IPS DF 6.9 (cell line): ENCODE measurements around the gene TNFRSF6B.

Experiments
- DNase-seq: peaks from one replicate; pipeline ENCODE4 v3.0.0-alpha.2; 2013; ENCODE audit warnings: low read depth, low spot score
- H3K27ac ChIP-seq: one replicate; pipeline ENCODE4 v1.5.1; 2013; ENCODE audit warnings: low read length, control low read depth
- H3K27me3 ChIP-seq: 2 replicates; pipeline ENCODE4 v1.6.1; 2013; ENCODE audit warnings: mild to moderate bottlenecking, low read length; ENCODE audit not compliant: control insufficient read depth, insufficient read depth
- H3K36me3 ChIP-seq: 2 replicates; pipeline ENCODE4 v1.6.1; 2013; ENCODE audit warnings: low read length; ENCODE audit not compliant: control insufficient read depth, insufficient read depth
- H3K4me1 ChIP-seq: 2 replicates; pipeline ENCODE4 v1.6.1; 2013; ENCODE audit warnings: low read length; ENCODE audit not compliant: control insufficient read depth, insufficient read depth
- H3K4me3 ChIP-seq: 2 replicates; pipeline ENCODE4 v1.5.1; 2013; ENCODE audit warnings: mild to moderate bottlenecking, low read length
- H3K9me3 ChIP-seq: 2 replicates; pipeline ENCODE4 v1.6.1; 2013; ENCODE audit warnings: low read length, inconsistent platforms; ENCODE audit not compliant: control insufficient read depth, insufficient read depth
- WGBS: extraction: QIAGEN DNeasy Blood & Tissue Kit; methylation state at CpG from one replicate; pipeline ENCODE4 v1.1.7; 2013; ENCODE audit warnings: mixed read lengths, missing lambda C conversion rate; ENCODE audit not compliant: insufficient read length, insufficient coverage; 5-methylcytosine and 5-hydroxymethylcytosine counted together

Gene TNFRSF6B

GRCh38 chr20:63678071-63678470, 18.4 kb upstream of the TNFRSF6B start:
- no peaks in the 10 kb centered on the region for H3K4me1 ChIP-seq
- WGBS: no CpG with 5 or more reads among the region's 13 CpGs
- H3K27ac ChIP-seq: no peak overlapping the region
- H3K4me3 ChIP-seq: no peak overlapping the region
- H3K27me3 ChIP-seq: no peaks in the 10 kb centered on the region
- no peak for DNase-seq
- H3K36me3 ChIP-seq: peaks cover 17% of the 10 kb centered on the region
- H3K9me3 ChIP-seq: no peaks in the 10 kb centered on the region

GRCh38 chr20:63678667-63679465, 17.6 kb upstream of the TNFRSF6B start:
- no peak overlapping the region for H3K4me3 ChIP-seq
- no peaks in the 10 kb centered on the region for H3K27me3 ChIP-seq
- DNase-seq: no peak
- no CpG with 5 or more reads among the region's 38 CpGs for WGBS
- peaks cover 17% of the 10 kb centered on the region for H3K36me3 ChIP-seq
- H3K4me1 ChIP-seq: no peaks in the 10 kb centered on the region
- no peak overlapping the region for H3K27ac ChIP-seq
- no peaks in the 10 kb centered on the region for H3K9me3 ChIP-seq

GRCh38 chr20:63679799-63680305, 16.6 kb upstream of the TNFRSF6B start:
- no peak for DNase-seq
- H3K4me3 ChIP-seq: no peak overlapping the region
- H3K4me1 ChIP-seq: no peaks in the 10 kb centered on the region
- H3K36me3 ChIP-seq: peaks cover 14% of the 10 kb centered on the region
- no peak overlapping the region for H3K27ac ChIP-seq
- H3K27me3 ChIP-seq: no peaks in the 10 kb centered on the region
- H3K9me3 ChIP-seq: no peaks in the 10 kb centered on the region
- WGBS: no CpG with 5 or more reads among the region's 19 CpGs

- no peak overlapping the region for H3K4me3 ChIP-seq
- WGBS: no CpG with 5 or more reads among the region's 13 CpGs
- H3K27me3 ChIP-seq: no peaks in the 10 kb centered on the region
- H3K4me1 ChIP-seq: no peaks in the 10 kb centered on the region
- peaks cover 14% of the 10 kb centered on the region for H3K36me3 ChIP-seq
- DNase-seq: no peak
- no peaks in the 10 kb centered on the region for H3K9me3 ChIP-seq
- no peak overlapping the region for H3K27ac ChIP-seq
Measured at GRCh38 chr20:63680427-63680826, 16.0 kb upstream of the TNFRSF6B start.

- H3K27ac ChIP-seq: no peak overlapping the region
Measured at GRCh38 chr20:63680857-63681608, 15.4 kb upstream of the TNFRSF6B start.

GRCh38 chr20:63681609-63682142, 14.8 kb upstream of the TNFRSF6B start:
- Histone ChIP-seq H3K36me3 (peaks cover 14% of the 10 kb centered on the region), H3K27ac (no peak overlapping the region), H3K4me3 (no peak overlapping the region), H3K27me3 (no peaks in the 10 kb centered on the region), H3K9me3 (no peaks in the 10 kb centered on the region), H3K4me1 (peaks cover 2% of the 10 kb centered on the region; the same call in 1 of the 2 replicates)
- WGBS: no CpG with 5 or more reads among the region's 13 CpGs
- DNase-seq: no peak

More at GRCh38 chr20:63680857-63681608, 15.4 kb upstream of the TNFRSF6B start:
- H3K9me3 ChIP-seq: no peaks in the 10 kb centered on the region
- peaks cover 14% of the 10 kb centered on the region for H3K36me3 ChIP-seq
- peaks cover 2% of the 10 kb centered on the region; the same call in 1 of the 2 replicates for H3K4me1 ChIP-seq
- H3K4me3 ChIP-seq: no peak overlapping the region
- no peaks in the 10 kb centered on the region for H3K27me3 ChIP-seq
- DNase-seq: no peak
- no CpG with 5 or more reads among the region's 23 CpGs for WGBS

GRCh38 chr20:63682384-63683139, 13.9 kb upstream of the TNFRSF6B start:
- no CpG with 5 or more reads among the region's 22 CpGs for WGBS
- peaks cover 2% of the 10 kb centered on the region; the same call in 1 of the 2 replicates for H3K4me1 ChIP-seq
- no peaks in the 10 kb centered on the region for H3K9me3 ChIP-seq
- H3K27ac ChIP-seq: no peak overlapping the region
- peaks cover 14% of the 10 kb centered on the region for H3K36me3 ChIP-seq
- H3K4me3 ChIP-seq: no peak overlapping the region
- no peaks in the 10 kb centered on the region for H3K27me3 ChIP-seq
- no peak for DNase-seq

GRCh38 chr20:63685269-63686026, 11.0 kb upstream of the TNFRSF6B start:
- WGBS: no CpG with 5 or more reads among the region's 21 CpGs
- Histone ChIP-seq H3K36me3 (peaks cover 5% of the 10 kb centered on the region; the same call in 1 of the 2 replicates), H3K9me3 (no peaks in the 10 kb centered on the region), H3K4me1 (peaks cover 2% of the 10 kb centered on the region; the same call in 1 of the 2 replicates), H3K4me3 (no peak overlapping the region), H3K27me3 (no peaks in the 10 kb centered on the region), H3K27ac (no peak overlapping the region)
- DNase-seq: no peak

GRCh38 chr20:63686094-63686491, 10.4 kb upstream of the TNFRSF6B start:
- DNase-seq: no peak
- Histone ChIP-seq H3K4me3 (no peak overlapping the region), H3K9me3 (no peaks in the 10 kb centered on the region), H3K4me1 (peaks cover 2% of the 10 kb centered on the region; the same call in 1 of the 2 replicates), H3K27me3 (no peaks in the 10 kb centered on the region), H3K36me3 (peaks cover 5% of the 10 kb centered on the region; the same call in 1 of the 2 replicates), H3K27ac (no peak overlapping the region)
- WGBS: no CpG with 5 or more reads among the region's 24 CpGs
